ENCODE results near the gene JMJD8.

The JMJD8 gene

DNA sequence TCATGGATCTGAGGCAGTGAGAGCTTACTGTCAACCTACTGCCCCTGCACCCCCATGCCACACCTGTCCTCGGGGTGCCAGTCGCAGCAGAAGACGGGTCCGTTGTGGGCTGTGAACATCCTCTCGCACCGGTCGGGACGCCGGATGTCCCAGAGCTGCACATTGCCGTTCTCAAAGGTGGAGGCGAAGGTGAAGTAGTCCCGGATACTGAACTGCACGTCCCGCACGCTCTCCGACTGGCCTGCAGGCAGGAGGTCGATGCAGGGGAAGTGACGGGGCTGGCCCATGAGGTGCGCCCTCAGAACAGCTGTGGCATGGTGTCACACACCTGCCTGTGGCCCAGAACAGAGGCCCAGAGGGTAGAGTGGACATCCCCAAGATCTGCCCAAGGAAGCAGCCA lies 3.4 kb upstream of the JMJD8 start:
- DNase-seq = no peak

DNA sequence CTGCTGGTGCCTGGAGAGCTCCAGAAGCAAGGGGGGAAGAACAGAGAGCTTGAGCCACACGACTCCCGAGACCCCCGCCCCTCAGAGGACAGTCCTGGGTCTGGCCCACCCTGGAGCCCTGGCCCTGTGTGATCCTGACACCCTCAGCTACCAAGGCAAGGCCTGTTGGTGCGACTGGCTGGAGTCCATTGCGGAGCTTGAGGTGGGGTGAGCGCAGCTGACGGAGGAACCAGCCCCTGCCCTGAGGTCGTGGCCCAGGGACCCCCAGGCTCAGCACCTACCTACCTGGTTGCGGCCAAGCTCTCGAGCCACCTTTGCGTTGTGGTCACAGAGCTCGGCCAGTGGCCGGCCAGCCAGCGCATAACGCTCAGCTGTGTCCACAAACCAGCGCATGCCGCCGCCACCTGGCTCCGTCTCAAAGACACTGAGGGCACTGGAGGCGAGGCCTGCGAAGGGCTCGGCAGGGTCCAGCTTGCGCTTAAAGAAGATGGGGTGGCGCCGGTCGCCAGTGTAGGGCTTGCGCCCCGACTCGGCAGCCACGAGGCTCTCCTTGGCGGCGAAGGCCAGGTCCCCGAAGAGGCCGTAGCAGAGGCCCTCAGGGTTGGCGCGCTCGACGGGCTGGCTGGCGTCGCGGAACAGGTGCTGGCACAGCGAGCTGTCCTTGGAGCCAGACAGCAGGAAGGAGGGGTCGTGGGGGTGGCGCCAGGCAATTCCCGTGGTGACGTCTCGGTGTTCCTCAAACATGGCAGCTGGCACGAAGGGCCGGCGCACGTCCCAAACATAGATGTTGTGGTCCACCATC lies 2.5 kb upstream of the JMJD8 start:
- no peak for DNase-seq

GRCh38 chr16:685967-686366 lies 1.8 kb upstream of the JMJD8 start:
- no peak for DNase-seq

DNA sequence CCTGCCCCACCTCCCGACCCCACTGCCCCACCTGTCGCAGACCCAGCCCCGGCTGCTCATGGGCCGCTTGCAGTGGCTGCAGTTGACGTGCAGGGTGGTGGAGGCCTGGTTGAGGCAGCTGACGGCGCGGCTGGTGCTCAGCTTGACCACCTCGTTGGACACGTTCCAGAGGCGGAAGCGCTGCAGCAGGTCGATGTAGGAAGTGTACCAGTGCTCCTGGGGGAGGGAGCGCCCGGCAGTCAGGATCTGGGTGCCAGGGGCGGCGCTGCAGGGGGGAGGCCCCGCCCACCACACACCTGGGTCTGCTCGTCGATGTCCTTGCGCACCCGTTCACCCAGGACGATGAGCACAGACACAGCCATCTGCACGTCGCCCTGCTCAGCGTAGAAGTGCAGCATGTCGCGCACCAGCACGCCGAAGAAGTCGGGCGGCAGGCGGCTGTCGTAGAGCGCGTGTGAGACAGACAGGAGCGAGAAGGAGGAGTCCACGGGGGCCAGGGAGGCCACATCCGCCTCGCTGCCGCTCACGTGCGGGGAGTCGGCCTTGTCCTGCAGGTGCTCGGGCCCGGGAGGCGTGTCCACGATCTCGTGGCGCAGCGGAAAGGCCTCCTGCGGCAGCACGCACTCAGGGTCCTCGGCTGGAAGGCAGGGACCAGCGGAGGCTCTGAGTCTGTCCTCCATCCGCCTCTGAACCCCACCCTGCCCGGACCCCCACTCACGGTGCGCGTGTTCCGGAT lies 995 bp upstream of the JMJD8 start:
- DNase-seq = no peak

DNA sequence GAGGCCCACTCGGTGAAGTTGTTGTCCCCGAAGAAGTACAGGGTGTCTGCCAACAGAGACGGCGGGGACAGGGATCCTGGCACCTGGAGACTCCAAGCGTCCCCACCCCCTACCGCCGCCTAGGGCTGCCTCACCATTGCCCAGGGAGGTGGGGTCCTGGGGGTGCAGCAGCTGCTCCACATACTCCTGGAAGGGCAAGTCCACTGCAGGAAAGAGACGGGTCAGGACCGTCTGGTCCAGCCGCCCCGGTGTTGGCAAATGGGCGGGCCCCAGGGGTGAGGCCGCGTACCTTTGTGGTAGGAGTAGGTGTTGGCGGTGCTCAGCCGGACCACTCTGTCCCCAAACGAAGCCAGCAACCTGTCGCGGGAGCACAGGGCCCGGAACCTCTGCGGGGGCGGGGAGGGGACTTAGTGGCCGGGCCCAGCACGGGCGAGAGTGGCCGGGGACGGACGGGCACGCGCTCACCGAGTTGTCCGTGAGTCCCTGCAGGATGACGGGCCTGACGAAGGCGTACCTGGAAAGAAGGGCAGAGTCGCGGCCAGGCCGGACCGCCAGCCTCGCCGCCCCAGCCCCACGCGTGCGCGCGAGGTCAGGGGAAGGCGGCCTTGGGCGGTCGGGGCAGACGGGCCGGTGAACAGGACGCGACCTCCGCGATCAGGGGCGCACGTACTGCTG lies 601 bp downstream of the JMJD8 start:
- DNase-seq = no peak

GRCh38 chr16:682493-683395 lies 1.4 kb downstream of the JMJD8 start:
- DNase-seq = no peak

DNA sequence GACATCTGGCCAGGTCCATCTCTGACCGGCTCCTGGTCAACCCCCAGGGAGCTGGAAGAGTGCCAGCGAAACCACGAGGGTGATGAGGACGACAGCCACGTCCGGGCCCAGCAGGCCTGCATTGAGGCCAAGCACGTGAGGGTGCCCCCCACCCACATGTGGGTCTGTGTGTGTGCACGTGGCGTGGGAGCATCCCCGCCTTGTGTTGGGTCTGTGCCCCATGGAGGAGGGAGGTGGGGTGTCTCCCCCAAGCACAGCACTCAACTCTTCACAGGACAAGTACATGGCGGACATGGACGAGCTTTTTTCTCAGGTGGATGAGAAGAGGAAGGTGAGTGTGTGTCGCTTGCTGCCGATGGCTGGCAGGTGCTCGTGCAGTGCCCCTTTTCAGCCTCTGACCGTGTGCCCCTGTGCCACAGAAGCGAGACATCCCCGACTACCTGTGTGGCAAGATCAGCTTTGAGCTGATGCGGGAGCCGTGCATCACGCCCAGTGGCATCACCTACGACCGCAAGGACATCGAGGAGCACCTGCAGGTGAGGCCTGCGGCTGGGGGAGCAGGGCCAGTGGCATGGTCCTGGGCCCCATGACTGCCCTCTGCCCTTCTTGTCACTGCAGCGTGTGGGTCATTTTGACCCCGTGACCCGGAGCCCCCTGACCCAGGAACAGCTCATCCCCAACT lies 2.2 kb downstream of the JMJD8 start:
- DNase-seq = no peak

DNA sequence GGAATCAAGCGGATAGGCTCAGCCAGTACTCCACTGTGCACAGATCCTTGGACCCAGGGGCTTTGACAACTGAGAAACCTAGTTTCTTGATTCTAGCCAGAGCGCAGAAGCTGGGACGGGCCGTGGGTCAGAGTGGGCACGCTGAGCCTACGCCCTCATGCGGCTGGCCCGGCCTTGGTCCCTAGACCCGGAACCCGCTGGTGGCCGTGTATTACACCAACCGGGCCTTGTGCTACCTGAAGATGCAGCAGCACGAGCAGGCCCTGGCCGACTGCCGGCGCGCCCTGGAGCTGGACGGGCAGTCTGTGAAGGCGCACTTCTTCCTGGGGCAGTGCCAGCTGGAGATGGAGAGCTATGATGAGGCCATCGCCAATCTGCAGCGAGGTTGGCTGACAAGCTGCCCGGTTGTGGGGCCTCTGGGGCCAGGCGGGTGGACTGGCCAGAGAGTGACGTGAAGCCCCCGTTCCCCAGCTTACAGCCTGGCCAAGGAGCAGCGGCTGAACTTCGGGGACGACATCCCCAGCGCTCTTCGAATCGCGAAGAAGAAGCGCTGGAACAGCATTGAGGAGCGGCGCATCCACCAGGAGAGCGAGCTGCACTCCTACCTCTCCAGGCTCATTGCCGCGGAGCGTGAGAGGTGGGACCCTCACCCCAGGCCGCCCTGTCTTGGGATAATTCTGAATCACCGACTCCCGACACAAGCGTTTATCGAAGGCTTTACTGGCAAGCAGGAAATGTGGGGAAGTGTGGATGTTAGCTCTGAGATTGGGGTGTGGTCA lies 3.0 kb downstream of the JMJD8 start:
- no peak for DNase-seq

- no peak for DNase-seq
Measured at GRCh38 chr16:680625-680945, 3.5 kb downstream of the JMJD8 start.

GRCh38 chr16:679814-680624 lies 4.1 kb downstream of the JMJD8 start, which contains the start of gene STUB1:
Gene STUB1 (plus strand): TSS chr16:680410. CDS start chr16:680526, 116 bp downstream.
- DNase-seq = peak; percentile 95

- peak; percentile 62 for DNase-seq
Measured at GRCh38 chr16:678858-679813, 5.0 kb downstream of the JMJD8 start.

DNA sequence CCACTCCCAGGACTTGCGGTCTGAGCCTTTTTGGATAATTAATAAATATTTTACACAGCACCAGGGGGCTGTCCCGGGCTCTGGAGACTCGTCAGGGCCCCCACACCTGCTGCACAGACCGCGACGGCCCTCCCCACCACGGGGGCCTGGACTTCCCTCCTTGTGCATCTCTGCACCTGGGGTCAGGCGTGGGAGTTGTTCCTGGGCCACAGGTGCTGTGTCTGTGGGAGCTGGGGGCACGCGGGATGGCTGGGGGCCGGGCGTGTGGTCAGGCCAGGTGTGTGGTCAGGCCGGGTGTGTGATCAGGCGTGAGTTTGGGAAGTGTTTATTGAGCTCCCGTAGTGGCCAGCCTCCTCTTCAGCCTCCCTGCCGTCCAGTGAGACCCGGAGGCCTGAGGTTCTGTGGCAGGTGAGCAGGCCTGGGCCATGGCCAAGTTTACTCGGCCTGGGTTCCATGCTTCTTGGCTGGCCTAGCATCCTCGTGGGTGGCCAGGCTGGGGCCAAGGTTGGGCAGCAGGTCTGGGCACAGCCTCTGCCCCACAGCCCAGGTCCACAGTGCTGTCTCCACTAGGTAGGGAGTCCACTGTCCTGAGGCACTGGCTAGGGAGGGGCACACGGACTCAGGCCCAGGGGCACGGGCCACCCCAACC lies 5.8 kb downstream of the JMJD8 start:
- DNase-seq = no peak

DNA sequence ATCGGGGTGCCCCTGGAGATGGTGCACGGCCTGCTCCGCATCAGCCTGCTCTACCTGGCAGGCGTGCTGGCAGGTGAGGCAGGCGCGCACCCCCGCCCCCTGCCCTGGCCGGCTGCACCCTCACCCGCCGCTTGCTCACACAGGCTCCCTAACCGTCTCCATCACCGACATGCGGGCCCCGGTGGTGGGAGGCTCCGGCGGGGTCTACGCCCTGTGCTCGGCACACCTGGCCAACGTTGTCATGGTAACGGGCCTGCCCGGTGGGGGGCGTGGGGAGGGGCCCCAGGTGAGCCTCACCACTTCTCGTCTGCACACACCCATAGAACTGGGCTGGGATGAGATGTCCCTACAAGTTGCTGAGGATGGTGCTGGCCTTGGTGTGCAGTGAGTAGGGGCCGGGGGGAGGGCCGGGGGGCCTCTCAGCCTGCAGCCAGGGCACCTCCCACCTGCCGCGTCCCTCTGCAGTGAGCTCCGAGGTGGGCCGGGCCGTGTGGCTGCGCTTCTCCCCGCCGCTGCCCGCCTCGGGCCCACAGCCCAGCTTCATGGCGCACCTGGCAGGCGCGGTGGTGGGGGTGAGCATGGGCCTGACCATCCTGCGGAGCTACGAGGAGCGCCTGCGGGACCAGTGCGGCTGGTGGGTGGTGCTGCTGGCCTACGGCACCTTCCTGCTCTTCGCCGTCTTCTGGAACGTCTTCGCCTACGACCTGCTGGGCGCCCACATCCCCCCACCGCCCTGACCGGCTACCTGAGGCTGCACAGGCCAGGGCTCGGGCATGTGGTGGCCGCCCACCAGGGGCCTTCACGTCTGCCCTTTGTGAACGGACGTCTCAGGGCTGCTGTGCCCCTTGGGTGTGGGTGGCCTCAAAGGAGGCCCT lies 6.6 kb downstream of the JMJD8 start:
- no peak for DNase-seq

DNA sequence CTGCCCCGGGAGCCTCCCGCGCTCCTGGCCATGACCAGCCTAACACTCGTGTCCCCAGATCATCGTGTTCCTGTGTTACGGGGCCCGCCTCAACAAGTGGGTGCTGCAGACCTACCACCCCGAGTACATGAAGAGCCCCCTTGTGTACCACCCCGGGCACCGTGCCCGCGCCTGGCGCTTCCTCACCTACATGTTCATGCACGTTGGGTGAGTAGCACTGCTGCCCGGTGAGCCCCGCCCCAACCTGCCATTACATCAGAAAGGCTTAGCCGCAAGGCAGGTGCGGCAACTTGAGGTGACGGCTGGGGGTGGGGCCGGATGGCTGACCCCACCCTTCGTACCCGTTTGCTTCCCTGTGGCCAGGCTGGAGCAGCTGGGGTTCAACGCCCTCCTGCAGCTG lies 7.2 kb downstream of the JMJD8 start:
- peak; percentile 43 for DNase-seq

DNA sequence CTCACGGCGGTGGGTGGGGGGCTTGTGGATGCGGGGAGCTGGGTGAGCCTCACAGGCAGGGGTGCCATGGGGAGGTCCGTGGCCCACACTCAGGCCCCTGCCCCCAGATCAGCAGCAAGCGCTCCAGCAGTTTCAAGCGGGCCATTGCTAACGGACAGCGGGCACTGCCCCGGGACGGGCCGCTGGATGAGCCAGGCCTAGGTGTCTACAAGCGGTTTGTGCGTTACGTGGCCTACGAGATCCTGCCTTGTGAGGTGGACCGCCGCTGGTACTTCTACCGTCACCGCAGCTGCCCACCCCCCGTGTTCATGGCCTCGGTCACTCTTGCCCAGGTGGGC lies 7.6 kb downstream of the JMJD8 start:
- no peak for DNase-seq

DNA sequence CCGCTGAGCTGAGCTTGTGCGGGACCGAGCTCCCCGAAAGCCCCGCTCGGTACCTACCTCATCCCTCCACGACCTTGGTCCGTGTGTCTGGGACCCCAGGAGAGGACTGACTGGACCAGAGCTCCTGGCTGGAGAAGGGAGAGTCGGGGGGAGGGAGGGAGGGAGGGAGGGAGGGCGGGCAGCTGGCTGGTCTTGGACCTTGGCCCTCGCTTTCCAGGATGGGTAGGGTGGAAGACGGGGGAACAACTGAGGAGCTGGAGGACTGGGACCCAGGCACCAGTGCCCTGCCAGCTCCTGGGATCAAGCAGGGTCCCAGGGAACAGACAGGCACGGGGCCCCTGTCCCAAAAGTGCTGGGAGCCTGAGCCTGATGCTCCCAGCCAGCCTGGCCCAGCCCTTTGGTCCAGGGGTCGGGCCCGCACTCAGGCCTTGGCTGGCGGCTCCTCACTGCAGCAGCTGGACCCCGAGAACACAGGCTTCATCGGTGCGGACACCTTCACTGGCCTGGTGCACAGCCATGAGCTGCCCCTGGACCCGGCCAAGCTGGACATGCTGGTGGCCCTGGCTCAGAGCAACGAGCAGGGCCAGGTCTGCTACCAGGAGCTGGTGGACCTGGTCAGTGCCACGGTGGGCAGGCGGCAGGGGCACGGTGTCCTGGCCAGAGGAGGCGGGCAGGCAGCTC lies 8.1 kb downstream of the JMJD8 start:
- DNase-seq = no peak
